Hematopoietic multipotent progenitor cell treated with erythropoietin and hydrocortisone succinate and interleukin-3 and kit ligand, for 17 days (in vitro differentiated cells): ENCODE data around the gene PLD6.

Experiments
- DNase-seq: peaks from one replicate; pipeline ENCODE4 v3.0.0-alpha.2; 2015; ENCODE audit warnings: low spot score

The PLD6 gene

GRCh38 chr17:17155568-17155967 lies 50.6 kb downstream of the PLD6 start:
- no peak for DNase-seq

- no peak for DNase-seq
Observed at GRCh38 chr17:17154981-17155380, 51.2 kb downstream of the PLD6 start.

GRCh38 chr17:17154556-17154955 lies 51.6 kb downstream of the PLD6 start:
- DNase-seq: no peak

DNA sequence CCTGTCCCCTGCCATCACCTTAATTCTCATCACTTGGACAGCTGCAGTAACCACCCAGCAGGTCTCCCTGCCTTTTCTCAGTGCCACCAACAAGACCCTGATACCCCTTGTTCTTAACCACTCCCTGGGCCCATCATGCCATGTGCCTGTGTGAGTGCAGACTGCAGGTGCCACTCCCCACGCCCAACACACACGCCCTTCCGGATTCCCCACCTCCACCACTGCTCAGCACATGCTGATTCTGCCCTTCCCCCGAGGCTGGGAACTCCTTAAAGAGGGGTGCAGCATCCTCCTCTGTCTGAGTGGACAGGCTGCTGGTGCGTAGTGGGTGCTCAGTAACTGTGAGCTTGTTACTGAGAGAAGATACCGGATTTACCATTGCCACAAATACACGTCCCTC lies 52.4 kb downstream of the PLD6 start:
- DNase-seq: no peak

DNA sequence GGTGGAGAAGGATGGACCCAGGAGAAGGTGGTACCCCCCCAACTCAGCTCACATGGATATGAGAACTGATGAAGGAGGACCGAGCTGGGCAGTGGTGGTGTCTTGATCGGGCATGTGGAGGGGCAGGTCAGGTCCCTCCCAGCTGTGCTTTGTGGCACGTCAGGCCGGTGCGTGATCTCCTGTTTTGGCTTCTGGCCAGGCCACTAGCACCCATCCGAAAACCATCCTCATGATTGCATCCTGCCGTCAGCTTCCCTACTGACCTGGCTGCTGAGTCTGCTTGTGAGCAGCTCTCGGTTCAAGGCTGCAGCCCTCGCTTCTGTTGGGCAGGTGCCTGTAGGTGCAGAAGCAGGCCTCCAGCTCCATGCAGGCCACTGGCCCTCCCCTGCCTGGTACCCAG lies 53.1 kb downstream of the PLD6 start:
- no peak for DNase-seq

DNA sequence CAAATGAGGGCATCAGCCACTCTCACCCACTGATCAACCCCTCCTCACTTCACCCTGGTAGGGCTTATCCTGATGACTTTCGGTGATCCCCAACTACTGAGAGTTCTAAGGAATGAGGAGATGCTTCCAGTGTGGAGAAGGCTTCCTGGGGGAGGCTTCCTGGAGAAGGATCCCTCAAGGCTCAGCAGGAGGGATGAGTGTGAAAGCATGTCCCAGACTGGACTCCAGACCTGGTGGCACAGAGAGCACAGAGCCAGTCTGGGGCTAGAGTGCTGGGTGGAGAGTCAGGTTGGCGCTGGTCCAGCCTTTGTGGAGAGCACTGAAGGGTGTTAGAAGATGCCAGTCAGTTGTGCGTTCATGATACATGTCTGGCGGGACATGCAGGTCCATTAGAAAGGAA lies 53.7 kb downstream of the PLD6 start:
- DNase-seq: no peak

DNA sequence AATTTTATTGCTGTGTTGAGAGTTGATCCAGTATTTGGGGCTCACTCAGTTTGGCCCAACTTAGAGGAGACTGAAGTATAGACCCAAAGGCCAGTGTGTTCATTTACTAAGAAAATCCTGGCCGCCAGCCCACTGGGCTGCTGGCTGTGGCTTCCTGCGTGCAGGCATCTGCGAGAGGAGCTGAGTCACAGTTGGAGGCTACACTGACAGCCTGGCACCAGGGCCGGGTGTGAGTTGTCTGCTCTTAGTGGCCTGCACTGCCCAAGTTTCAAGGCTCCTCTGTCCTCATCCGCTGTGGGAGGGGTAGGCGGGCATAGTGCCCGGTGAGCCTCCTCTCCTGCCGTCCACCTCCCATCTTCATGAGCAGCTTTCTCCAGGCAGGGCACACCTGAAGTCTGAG lies 54.2 kb downstream of the PLD6 start:
- peak; percentile 68 for DNase-seq

DNA sequence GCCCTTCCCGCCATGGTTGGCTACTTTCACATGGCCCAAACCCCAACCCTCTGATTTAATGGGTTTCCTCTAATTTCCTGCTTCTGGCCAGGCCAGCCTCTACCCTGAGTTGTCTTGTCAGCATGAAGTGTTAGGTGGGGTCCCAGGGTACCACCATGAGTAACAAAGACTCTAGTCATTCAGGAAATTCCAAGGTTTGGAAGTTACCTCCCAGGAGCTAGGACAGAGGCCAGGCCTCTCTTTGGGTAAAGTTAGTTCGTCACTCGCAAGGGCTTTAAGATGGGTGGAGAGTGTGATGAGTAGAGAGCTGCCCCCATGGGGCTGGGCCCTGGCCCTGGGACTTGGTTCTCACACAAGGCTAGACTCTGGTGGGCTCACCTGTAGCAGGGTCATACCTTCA lies 54.6 kb downstream of the PLD6 start:
- no peak for DNase-seq

DNA sequence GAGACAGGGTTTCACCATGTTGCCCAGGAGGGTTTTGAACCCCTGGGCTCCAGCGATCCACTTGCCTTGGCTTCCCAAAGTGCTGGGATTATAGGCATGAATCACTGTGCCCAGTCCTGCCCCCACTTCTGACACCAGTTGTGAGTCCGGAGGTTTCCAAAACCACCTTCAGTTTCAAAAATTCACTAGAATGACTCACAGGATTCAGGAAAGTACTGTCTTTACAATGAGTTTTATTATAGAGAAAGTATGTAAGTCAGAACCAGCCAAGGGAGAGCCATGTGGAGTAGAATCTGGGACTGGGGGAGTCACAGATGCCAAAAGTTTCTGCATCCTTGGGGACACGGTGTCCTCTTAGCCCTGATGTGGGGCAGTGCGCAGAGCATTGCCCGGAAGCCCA lies 55.1 kb downstream of the PLD6 start:
- DNase-seq: no peak
